Jurkat, Clone E6-1 (cell line): ENCODE results near the gene PSMB5.

Source experiments
- DNase-seq: peaks from one replicate; pipeline ENCODE4 v3.0.0-alpha.2; 2011; ENCODE audit warnings: low read depth, low spot score
- H3K4me3 ChIP-seq: 2 replicates; pipeline ENCODE4 v1.5.1; 2011; ENCODE audit warnings: mild to moderate bottlenecking, low read length, control low read depth, moderate library complexity

Gene PSMB5

DNA sequence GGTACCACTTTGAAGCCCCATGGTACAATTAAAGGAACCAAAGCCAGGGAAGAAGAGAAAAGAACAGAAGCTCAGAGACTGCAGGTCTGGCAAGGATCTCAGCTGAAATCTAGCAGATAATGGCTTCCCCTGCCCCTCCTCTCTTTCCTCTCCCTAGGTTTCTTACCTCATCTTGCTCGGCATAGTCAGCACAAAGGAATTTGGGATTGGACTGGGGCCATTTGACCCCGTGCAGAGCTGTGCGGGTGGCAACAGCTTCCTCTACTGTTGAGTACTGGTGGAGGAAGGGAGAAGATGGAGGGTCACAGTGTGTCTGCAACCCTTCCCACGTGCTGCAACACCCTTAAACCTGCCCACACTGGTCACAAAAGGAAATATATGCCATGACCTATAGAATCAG lies 27.3 kb upstream of the PSMB5 start:
- no peak for DNase-seq
- H3K4me3 ChIP-seq = no peak overlapping the region

DNA sequence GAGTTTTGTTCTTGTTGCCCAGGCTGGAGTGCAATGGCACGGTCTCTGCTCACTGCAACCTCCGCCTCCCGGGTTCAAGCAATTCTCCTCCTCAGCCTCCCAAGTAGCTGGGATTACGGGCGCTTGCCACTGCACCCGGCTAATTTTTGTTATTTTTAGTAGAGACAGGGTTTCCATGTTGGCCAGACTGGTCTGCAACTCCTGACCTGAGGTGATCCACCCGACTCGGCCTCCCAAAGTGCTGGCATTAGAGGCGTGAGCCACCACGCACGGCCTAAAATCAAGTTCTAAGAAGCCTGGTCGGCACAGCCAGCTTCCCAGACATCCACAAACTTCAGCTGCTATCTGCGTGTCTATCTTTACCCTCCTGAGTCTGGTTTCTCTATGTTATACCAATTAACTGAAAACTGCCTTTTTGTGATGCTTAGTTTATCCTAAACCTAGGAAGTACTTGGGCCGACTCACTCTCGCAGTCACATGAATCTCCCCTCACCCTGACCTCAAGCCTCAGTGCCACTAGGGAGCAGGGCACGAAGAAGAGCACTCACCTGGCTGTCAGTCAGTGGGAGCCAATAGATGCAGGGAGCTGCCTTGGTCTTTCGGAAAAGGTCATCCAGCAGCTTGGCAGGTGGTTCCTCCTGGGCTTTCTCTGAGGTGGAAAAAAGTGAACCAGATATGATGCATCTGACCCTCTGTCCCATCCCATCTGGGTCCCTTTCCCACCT lies 26.0 kb upstream of the PSMB5 start:
- DNase-seq = no peak
- no peak overlapping the region for H3K4me3 ChIP-seq

DNA sequence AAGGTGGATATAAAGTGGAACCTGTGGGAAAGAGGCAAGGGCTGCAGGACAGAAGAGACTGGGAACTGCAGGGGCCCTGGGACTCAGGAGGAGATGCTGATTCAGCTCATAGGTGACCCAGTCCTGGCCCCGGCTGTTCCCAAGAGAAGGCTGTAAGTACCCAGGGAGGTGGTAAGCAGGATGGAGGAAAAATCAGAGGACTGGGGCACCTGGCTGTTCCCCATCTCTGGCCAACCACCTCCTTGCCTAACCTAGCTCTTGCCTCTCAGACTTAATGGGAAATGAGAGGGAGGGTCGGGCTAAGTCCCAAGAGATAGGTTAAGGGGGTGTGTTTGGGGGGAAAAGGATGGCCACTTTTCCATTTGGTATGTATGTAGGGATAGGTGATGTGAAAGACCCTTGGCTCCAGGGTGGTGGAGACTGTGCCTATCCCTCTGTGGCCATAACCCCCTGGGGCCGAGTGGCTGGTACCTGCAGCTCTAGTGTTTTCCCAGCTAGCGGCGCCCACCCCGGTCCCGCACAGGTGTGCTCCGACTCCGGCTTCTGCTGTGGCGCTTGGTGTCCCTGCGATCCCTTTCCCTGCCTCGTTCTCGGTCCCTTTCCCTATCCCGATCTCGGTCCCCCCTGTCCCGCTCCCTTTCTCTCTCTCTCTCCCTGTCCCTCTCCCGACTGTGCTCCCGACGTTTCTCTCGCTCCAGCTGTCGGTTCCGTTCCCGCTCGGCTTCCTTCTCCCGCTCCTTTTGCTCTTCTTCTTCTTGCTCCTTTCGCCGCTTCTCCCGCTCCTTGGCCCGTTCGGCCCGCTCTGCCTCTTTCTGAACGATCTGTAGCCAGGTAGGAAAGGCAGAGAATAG lies 24.2 kb upstream of the PSMB5 start:
- no peak overlapping the region for H3K4me3 ChIP-seq
- DNase-seq = no peak

DNA sequence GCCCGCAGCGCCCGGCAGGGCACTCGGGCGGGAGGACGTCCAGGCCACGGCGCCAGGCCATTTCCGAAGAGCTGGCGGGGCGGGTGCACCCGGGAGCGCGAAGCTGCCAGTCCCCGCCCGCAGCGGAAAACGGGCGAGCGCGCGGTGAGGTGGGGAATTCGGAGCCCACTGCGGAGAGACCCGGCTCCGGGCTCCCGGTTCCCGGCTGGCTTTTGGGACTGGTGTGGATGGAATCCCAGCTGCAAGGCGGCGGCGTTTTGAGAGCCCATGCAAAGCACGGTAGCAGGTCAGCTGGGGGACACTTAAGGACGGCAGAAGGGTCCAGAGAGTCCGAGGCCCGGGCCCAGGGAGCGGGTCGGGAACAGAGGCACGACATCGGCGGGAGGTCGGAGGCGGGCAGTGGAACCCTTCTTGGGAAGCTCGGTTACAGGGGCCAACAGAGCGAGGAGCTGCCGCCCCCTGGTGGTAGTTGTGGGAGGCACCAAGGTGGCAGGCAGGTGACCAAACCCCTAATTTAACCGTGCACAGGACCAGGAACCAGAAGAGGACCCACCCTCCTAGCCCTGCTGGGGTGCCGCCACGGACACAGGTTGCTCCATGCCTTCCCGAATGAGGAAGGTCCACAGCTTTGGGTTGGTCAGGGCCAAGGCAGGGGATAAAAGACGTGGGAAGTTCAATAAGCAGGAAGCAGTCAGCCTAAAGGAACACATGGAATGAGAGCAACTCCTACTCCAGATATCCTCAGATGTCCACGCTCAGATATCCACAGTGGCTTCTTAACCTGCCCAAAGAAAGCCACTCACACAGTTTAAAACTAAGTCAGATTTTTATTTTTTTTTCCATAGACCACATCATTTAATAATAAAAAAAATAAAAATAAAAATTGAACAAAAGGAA lies 23.3 kb upstream of the PSMB5 start:
- peak overlapping the region; percentile 58 for H3K4me3 ChIP-seq
- DNase-seq = peak; percentile 76

- peak within 1 kb of the TSS; percentile 58 for H3K4me3 ChIP-seq
- peak; percentile 49 for DNase-seq
Observed at GRCh38 chr14:23056956-23057756, 22.5 kb upstream of the PSMB5 start, which contains the start of gene CDH24. Gene CDH24, minus strand, starts transcription at chr14:23057520. Its CDS starts 1,787 bp downstream, at chr14:23055733.

DNA sequence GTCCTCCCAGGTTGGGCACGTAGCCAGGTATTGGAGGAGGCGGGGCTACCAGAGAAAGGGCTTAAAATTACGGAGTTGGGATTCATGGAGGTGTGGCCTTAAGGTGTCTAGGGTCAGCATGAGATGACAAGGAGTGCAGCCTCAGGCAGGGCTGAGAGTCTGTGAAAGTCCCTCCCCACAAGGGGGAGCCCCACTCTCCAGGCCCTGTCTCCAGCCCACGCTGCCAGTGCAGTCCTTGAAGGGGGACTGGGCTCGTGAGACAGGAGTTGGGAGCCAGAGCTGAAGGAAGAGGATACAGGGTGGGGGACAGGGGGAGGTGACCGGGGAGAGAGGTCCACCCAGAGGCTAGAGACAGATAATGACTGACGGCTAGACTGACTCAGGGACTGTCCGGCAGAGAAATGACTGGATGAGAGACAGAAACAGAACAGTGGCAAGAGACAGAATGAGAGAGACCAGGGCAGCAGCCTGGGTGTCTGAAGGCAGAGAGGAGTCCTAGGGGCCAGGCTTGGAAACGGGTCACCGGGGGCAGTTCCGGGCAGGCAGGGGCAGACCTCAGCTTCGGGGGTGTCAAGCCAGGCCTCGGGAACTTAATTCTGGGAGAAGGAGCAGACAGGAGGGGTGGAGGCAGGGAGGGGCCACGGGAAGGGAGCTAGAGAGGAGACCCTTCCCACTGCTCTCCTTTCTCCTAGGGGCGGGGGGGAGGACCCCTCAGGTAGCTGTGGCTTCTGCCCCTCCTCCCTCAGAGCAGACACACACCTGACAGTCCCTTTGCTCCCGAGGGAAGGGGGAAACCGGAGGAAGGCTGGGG lies 21.6 kb upstream of the PSMB5 start:
- H3K4me3 ChIP-seq = peak overlapping the region; percentile 58
- DNase-seq = peak; percentile 46

DNA sequence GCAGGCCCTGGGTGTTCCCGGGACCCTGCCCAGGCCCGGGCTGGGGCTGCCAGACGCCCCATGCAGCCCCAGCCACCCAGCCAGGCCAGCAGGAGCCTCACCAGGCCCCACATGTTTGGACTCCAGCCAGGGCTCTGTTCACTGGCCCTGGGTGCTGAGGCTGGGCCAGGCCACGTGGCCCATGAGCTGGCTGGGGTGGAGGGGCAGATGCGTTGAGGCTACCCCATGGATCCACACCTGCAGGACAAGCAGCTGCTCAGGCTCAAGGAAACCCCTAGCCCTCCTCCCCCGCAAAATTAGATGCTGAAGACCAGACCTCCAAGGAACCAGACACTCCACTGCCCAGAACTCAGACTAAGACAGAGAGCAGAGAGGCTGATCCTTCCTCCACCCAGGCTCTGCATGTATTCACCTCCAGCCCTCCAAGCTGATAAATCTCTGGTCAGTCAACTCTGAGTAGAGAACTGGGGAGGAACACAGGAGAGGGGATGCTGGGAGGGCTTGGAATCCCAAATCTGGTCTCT lies 21.0 kb upstream of the PSMB5 start:
- no peak for DNase-seq
- H3K4me3 ChIP-seq = no peak overlapping the region

DNA sequence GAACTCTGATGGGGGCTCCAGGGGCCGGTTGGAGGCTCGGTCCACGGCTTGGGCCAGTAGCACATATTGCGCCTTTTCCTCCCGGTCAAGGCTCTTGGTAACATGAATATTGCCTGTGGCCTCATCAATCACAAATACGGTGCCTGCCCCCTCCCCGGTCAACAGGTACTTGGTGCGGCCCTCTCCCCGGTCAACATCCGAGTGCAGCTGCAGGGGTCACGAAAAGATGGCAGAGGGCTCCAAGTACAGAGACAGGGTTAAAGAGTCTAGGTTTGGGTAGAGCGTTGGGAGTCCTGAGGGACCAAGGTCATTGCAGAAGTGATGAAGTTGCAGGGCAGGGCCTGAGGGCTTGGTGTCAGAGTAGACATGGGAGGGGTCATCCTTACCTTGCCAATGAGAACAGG lies 20.4 kb upstream of the PSMB5 start:
- H3K4me3 ChIP-seq = no peak overlapping the region
- DNase-seq = no peak

DNA sequence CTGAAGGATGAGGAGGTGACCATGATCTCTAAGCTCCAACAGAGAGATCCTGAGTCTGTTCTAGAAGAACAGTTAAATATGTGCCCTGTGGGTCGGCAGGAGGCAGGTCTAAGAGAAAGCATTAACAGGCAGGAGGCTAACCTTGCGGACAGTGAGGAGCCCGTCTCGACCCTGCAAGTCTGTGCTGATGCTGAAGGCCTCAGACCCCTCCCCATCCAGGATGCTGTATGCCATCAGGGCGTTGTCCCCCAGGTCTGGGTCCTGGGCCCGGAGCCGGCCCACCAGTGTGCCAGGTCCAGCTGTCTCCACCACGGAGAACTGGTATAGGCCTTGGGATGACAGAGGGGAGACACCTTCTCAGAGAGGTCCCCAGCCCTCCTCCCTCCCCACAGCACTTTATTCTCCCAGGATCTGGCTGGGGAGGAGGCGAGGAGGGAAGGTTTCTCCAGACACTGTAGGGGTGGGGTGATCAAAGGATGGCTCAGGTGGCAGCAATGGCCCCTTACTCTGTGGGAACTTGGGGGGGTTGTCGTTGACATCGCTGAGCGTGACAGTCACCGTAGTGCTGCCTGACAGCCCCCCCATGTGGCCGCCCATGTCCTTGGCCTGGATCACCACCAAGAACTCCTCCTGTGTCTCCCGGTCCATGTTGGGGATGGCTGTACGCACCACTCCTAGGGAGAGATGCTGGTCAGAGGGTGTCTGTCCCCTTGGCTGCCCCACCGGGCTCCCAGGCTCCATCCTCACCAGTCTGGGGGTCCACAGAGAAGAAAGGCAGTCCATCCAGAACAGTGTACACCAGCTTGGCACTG lies 19.5 kb upstream of the PSMB5 start:
- DNase-seq = no peak

DNA sequence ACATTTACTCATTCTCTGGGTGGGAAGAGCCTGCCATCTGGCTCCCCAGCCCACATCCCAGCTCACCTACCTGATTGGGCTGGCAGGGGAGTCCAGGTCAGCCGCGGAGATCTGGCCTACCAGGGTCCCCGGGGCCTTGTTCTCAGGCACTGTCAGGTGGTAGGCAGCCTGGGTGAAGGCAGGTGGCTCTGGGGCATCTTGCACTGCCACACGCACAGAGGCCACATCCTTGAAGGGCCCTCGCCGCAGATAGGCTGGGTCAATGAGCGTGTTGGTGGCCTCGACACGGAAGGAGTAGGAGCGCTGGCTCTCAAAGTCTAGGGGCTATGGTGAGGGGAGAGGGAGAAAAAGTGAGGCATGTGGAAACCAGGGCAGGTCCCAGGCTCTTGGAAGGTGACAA lies 18.7 kb upstream of the PSMB5 start:
- no peak overlapping the region for H3K4me3 ChIP-seq
- DNase-seq = no peak

More for the DNA sequence above, 19.5 kb upstream of the PSMB5 start:
- H3K4me3 ChIP-seq = no peak overlapping the region

DNA sequence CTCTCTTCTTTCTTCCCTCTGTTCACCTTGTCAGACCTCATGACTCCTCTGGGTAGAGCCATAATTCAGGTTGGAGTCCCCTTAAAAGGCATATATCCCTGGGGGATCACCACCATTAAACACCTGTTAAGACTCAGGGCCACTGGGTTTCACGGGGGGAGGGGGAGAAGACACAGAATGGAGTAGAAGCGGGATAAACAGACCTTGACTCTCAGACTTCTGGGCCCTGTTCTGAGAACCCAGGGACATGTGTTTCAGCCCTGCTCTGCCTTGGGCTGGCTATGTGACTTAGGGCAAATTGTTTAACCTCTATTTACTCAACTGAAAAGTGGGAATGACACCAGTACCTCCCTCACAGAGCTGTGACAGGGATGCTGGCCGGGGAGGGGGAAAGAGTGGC lies 18.0 kb upstream of the PSMB5 start:
- DNase-seq = no peak
- H3K4me3 ChIP-seq = no peak overlapping the region

DNA sequence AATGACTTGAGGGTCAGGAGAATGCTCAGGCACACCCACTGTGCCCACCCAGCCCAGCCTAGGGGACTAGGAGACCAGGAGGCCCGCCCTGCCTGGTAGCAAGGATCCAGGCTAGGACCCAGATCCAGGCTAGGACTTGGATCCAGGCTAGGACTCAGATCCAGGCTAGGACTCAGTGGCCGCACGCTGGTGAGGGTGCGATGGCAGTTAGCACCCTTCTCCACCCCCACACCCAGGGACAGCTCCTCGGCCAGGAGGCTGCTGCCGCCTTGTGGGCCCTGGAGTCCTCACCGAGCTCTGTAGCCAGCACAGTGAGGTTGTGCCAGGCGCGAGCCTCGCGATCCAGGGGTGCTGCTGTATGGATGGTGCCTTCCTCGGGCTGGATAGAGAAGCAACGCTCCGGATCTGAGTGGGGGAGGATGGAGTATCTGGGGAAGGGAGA lies 17.5 kb upstream of the PSMB5 start:
- H3K4me3 ChIP-seq = no peak overlapping the region
- no peak for DNase-seq

GRCh38 chr14:23051141-23052057 lies 16.7 kb upstream of the PSMB5 start:
- H3K4me3 ChIP-seq = no peak overlapping the region
- no peak for DNase-seq

DNA sequence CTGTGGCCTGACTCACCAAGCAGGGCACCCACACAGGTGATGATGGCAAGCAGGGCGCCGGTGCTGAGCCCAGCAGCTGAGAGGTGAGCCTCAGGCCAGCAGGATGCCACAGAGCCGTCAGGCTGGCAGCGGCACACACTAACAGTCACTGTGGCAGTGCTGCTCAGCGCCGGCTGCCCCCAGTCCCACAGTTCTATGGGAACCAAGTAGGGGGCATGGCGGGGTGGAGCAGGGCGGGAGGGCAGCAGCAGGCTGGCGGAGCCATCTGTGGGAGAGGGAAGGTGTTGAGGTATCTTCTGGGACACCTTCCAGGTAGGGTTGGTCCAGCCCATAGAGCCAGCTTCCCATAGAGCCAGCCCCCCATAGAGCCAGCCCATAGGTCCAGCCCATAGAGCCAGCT lies 14.3 kb upstream of the PSMB5 start:
- no peak overlapping the region for H3K4me3 ChIP-seq
- no peak for DNase-seq

DNA sequence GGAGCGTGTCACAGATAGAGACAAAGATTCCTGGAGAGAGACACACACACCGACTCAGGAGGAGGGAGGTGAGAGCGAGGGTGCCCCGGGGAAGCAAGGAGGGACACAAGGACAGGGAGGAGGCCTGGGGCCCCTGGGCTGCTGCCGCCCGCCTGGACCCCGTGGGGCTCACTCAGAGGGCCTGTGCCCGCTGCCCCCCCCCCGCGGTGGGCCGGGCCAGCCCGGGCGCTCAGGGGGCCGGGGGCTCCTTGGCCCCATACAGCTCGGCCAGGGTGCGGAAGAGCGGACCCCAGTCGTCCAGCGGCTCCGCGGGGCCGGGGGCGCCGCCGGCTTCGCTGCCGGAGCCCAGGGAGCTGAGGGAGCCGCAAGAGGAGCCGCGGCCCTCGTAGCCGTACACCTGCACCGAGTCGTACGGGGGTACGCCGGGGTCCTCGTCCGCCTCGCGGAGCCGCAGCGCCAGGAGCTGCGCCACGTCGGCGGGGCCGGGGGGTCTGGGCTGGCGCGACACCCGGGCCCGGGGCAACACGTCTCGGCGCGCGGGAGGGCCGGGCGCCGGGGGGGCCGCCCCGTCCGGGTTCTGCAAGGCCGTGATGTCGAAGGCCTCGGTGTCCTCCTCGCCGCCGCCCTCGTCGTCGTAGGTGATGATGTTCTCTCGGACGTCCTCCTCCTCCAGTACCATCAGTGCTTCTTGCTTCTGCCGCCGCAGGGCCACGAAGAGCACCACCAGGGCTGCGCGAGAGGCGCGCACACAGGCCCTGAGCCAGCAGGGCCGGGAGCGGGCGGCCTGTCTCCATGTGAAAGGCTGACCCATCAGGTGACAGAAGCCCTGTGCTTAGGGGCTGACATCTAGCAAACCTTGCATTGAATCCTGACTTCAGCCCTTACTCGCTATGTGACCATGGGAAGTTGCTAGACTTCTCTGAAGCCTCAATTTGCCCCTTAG lies 13.3 kb upstream of the PSMB5 start:
- no peak for DNase-seq
- no peak overlapping the region for H3K4me3 ChIP-seq
